GM21447 (cell line): ENCODE data around the gene MCC.
"Not testable (repeated sequence)": the region's sequence is repeated elsewhere in the genome, so short reads cannot be mapped to it uniquely, and the experiment has no call there.

Experiments used
- ATAC-seq: cut with Tn5 transposase; IDR thresholded peaks from one replicate; pipeline ENCODE4 v1.9.1; 2021; ENCODE audit not compliant: unreplicated experiment

Gene MCC

DNA sequence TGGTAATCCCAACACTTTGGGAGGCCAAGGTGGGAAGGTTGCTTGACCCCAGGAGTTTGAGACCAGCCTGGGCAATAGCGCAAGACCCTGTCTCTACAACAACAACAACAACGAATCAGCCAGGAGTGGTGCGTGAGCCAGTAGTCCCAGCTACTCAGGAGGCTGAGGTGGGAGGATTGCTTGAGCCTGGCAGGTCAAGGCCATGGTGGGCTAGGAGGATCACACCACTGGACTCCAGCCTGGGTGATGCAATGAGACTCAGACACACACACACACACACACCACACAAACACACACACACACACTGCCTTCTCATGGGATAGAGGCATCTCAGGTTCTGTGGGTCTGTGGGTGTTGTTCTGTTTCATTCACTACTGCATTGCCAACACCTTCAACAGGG is 396.6 kb downstream of the MCC start:
- ATAC-seq, result no peak

DNA sequence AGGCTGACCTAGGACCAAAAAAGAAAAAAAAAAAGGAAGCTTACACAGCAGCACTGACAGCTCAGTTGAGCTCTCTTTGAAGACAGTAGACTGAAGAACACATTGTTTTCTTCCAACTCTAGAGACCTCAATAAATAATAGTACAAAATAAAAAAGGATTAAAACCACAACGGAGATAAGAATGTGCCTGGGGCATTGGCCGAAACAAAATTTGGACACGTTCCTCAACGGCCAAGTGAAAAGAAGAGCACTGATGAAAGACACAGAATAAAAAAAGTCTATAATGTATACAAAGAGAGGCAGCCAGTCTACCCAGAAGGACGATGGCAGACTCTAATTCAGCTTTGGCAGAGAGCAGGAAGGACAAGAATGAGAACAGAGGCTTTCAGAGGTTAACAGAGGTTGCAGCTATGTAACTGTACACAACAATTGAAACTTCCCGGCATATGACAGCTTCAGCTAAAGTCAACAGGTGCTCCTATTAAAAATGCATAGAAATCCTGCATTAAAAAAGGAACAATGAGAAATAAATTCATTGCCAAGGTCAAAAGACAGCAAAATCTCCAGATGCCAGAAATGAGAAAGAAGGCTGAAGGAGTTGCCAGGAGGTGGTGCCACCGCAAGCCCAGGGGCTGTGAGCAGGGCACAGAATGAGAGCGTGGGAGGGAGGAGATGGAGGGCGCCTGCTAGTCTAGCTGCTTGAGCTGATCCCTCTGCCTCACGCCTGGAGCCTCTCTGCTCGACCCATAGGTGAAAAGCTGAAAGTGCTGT is 397.7 kb downstream of the MCC start:
- ATAC-seq, result no peak

DNA sequence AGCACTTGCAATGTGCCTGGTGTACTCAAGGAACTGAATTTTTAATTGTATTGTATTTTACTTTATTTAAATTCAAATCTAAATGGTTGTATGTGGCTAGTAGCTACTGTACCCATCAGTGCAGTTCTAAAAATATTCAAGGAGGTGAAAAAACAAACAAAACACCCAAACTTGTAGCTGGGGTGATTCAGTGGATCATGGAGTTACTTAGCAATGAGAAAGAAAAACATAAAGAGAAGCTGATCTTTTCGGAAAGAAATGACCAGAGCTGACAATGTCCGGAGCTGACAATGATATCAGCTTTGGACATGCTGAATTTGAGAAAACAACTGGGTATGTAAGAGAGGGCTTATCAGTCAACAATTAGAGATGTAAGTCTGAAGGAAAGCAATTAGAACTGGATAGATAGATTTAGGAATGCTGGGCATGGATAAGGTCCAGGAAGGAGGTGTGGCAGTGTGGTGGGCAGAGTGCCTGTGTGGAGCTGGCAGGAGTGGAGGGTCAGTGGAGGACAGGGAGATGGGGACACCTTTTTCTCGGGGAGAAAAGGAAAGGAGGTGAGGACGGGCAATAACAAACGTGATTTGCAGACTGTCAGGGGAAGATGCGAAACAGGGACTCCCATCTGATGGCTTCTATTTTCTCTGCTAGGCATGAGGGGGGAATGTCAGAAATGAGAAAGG is 398.5 kb downstream of the MCC start:
- no peak for ATAC-seq

DNA sequence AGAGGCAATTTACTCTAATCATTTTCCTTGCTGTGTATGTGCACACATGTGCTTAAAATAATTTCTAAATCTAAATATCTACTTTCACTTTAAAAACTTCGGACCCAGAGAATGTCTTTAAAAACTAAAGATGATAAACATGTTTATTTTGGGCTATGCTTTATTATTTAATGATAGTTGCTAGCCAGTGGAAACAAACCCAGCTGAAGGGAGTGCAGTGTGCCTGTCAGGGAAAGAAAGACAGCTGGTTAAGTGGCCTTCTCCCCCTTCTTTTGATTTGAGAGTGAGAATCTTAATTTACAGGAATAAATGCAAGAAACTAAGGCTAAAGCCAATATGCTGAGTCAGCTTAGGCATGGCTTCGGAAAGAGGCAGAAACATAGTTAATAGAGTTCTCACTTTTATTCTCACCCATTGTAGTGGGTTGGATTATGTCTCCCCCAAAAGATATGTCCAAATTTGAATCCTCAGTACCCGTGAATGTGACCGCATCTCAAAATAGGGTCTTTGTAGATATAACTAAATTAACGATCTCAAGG is 400.2 kb downstream of the MCC start:
- no peak for ATAC-seq

DNA sequence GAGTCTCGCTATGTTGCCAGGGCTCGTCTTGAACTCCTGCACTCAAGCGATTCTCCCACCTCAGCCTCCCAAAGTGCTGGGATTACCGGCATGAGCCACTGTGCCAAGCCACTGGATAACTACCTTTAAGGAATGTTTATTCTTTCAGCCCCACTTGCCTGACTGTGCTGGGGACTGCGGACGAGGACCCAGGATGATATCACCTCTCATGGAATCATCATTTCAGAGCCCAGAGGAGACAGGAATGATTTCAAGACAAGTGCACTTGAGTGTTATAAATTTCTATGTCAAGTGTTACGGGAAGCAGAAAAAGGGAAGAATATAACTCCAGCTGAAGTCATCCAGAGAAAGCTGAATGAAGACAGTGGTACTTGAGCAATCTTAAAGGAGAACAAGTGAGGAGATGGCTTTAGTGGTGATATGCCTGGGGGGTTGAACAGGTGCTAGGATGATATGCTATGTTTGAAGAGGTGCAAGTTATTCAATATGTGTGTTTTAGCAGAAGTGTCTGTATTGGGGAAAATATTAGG is 402.3 kb downstream of the MCC start:
- ATAC-seq, result no peak

DNA sequence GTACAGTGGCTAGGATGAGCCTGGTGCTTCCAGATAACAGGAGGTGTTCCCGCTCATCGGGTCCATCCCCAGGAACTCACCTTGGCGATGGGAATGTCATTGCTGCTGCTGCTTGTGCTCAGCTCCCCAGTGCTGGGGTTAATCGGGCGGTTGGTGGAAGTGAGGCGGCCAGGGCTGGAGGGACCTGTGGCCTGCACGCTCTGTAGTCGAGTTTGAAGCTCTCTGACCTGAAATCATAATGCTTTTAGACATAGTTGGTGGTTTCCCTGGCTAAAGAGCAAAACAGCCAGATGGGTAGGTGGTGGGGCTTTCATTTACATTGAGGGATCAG is 403.2 kb downstream of the MCC start:
- no peak for ATAC-seq

DNA sequence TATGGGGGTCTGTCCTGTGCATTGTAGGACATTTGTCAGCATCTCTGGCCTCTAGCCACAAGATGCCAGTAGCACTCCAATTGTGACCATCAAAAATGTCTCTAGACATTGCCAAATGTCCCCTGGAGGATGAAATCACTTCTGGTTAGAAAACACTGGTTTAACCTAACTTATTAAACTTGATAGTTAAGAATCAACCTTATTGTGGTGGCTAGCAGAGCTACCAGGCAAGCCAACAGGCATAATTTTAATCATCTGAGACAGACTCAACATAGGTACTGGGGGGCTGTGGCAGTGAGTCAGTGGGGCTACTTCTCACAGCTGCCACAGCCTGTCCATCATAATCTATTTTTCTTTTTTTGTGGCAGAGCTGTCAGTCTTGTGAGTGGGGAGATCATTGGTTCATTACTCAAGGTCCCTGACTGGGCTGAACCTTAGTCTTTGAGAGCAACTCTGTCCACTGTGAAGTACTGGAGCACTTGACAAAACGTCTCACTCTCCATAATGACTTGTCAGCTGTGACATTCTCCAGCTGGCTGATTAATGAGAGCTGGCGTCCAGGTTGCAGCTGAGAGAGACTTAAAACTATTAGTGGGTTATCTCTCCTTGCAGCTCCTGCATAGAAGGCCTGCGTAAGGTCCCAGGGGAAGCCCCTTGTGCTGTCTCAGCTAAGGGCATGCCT is 403.7 kb downstream of the MCC start:
- ATAC-seq, result no peak

DNA sequence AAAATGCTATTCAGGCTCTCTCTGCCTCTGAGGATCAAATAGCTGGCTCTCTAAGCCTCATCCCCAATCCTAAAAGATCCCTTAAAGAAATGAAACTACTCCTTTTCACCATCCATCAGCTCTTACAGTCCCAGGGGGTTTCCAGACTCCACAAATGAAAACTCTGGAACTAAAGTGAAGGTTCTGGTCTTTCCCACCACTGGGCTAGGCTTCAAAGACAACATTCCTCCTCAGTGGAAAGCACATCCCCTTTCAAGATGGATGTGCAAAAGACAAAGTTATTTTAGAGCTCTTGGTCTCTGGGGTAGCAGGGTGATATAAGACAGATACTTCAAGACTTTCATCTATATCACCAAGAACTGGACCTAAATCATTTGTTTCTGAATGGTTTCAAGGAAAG is 404.8 kb downstream of the MCC start:
- no peak for ATAC-seq

DNA sequence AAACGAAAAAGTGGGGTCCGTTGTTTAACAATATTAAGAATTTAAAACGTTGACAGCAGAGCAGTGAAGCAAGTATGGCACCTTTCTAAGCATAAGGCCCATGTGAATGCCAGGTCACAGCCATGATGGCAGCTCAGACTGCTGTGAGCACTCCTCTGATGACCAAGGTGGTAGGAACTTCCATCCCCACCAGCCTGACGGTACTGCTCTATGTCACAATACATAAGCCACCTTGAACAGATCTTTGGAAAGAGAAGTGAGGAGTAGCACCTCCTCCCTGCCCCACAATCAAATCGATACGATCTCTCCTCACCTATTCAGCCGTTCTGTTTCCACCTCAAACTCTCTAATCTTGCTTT is 405.7 kb downstream of the MCC start:
- no peak for ATAC-seq

DNA sequence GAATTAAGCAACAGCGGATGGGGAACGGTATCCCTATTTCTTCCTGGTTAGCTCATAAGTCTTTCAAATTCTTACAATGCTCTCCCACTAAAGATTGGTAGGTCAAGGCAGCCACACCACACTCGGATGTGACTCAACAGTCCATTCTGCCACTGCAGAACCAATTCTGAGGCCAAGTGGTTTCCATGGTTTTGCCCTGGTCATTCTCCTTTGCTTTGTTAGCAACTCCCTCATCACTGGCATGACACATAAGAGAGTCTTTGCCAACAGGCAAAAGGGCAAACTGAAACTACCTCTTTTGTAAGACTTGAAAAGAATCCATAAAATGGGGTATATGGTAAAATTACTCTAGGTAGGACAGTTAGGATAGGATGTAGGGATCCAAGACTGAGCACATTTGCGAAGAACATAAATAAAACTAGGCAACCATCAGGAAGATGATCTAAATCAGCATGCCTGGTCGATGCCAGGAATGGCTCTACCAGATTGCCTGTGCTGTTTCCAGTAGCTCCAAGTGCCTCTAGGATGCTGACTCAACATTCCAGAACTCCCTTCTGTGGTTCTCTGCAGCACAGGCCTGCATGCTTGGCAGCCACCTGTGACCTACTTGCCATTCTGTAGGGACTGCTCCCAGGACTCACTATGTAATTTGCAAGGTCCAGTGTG is 406.2 kb downstream of the MCC start:
- no peak for ATAC-seq

DNA sequence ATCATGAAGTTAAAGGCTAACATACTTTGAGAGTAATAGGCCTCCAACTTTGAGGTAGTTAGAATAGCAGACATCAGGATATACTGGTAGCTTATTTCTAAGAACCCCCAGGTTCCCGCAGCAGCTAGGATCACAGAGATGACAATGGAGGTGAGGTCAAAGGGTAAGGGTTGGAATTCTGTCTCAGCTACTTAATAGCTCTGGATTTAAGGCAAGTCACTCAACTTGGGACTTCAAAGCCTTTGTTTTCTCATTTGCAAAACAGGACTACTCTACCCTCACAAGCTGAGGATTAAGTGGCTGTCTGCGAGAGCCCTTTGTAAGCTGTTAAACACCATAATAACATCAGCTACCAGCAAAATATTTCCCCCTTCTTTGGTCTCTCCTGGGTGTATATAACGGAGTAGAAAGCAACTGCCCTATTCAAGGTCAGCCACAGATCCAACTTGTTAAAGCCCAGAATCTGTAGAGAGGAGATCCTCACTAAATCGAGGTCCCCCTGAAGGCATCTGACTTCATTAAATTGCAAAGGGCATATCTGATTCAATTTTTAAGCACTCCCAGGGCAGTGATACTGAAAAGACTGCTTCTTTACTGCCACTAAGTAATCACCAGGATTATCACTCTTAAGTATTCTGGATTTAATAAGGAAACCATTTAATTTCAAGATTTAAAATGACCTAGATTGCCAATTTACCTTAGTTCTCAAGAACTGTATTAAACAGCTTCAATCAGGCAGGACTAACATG is 407.0 kb downstream of the MCC start:
- no peak for ATAC-seq

DNA sequence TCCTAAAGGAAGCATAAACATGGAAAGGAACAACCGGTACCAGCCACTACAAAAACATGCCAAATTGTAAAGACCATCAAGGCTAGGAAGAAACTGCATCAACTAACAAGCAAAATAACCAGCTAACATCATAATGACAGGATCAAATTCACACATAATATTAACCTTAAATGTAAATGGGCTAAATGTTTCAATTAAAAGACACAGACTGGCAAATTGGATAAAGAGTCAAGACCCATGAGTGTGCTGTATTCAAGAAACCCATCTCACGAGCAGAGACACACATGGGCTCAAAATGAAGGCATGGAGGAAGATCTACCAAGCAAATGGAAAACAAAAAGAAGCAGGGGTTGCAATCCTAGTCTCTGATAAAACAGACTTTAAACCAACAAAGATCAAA is 411.6 kb downstream of the MCC start:
- ATAC-seq, result not testable (repeated sequence)

DNA sequence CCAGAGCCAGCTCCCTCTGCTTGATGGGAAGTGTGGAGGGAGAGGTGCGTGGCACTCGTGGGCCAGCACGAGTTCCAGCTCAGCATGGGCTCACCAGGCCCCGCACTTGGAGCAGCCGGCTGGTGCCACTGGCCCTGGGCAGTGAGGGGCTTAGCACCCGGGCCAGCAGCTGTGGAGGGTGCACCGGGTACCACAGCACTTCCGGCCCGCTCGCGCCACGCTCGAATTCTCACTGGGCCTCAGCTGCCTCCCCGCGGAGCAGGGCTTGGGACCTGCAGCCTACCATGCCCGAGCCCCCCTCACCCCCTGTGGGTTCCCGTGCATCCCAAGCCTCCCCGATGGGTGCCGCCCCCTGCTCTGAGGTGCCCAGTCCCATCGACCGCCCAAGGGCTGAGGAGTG is 413.2 kb downstream of the MCC start:
- no peak for ATAC-seq

DNA sequence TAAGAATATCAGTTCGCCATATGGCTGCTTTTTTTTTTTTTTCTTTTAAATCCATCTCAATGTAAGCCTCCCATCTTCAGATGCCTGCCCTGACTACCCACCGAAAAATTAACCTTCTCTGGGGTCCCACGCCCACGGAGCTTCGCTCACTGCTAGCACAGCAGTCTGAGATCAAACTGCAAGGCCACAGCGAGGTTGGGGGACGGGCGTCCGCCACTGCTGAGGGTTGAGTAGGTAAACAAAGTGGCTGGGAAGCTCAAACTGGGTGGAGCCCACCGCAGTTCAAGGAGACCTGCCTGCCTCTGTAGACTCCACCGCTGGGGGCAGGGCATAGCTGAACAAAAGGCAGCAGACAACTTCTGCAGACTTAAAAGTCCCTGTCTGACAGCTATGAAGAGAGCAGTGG is 414.6 kb downstream of the MCC start:
- not testable (repeated sequence) for ATAC-seq

DNA sequence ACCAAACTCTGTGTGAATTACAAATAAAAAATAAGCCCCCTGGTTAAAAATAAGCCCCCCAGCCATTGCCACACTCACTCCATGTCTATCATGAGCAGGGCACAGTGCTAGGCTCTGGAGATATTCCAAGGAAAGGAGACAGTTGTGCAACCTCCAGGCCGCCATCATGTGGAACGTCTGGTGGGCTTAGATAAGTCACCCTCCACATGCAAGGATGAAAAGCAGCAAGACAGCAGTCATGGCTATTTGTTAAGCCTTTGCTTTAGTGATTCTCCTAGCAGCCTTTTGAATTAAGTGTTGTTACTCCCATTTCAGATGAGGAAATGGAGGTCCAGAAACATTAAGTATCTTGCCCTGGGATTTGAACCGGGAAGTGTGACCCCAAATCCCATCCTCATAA is 416.9 kb downstream of the MCC start:
- ATAC-seq, result no peak

DNA sequence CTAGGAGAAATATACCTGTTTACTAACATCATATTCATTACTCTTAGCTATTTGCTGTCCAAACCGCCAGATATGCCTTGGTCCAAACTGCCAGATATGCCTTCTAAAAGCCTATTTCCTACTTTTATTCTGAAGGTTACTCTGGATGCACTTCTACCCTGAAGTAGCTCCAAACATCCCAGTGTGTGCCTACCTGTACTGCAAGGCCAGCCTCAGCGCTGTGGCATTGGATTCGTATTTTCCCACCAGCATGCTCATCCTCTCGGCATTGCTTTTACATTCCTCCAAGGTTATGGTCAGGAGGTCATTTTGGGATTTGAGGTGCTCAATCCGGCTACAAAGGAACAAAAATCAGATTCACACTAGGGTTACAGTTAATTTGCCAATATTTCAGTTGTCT is 417.4 kb downstream of the MCC start:
- ATAC-seq, result no peak

DNA sequence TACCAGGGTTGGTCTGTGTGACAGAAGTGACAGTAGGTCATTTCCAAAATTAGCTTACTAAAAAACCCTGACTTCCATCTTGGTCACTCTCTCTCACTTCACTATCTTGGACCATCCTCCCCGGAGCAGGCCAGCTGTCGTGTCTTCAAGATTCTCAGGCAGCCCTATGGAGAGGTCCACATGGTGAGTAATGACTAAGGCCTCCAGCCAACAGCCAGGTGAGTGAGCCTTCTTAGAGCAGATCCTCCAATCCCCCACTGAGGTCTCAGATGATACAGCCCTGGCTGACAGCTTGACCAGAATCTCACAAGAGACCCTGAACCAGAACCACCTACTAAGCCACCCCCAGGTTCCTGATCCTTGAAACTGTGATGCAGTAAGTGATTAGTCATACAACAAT is 419.7 kb downstream of the MCC start:
- no peak for ATAC-seq

DNA sequence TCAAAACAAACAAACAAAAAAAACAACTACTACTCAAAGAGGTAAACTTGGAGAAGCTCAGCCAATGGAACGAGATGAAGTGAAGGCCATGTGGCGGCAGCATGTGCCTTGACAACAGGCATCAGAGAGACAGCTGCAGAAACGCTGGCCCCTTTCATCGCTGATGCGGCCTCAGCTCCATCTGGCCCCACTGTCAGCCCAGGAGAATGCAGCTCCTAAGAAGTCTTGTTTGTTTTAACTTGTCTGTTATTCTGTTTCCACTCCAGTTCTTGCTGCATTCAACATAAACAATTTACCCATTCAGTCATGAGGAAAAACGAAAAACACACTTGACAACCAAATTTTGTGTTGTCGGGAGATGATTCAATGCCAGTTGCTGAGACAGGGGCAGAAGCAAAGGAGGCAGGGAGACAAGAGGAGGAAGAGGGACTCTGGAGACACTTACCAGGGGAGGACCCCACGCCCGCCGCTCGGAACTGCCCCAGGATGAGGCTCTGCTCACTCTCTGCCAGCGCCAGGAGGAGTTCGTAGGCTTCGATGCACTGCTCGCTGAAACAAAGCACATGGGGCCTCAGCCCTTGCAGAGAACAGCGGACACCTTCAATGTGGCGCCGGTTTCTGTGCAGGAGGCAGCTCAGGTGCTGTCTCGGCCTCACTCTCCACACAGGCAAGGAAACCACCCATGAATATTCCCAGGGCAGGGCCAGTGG is 420.5 kb downstream of the MCC start:
- no peak for ATAC-seq

DNA sequence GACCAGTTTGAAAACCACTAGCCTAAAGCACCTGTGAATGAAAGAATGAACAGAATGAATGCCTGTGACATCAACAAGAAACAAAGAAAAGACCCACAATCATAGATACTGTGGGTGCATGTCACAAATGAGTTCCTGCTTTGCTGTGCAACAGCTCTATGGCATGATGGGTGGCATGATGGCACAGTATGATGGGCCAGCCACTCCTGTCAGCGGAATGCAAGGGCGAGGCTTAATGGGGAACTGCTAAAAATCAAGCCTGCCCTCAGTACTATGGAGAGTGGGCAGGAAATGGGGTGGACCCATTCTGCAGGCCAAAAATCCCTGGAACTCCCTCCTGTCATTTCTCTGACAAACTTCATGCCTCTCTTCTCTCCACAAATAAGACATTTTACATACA is 422.6 kb downstream of the MCC start:
- ATAC-seq, result no peak

DNA sequence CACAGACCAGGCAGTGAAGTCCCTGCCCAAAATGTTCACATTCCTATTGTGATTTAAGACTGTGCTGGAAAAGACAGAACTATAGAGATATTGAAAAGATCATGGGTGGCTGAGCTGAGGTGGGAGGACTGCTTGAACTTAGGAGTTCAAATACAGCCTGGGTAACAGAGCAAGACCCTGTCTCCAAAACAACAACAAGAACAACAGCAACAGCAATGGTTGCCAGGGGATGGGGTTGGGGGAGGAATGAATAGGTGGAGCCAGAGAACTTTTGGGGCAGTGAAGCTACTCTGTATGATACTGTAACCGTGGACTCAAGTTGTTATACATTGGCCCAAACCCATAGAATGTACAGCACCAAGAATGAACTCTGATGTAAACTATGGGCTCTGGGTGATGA is 423.4 kb downstream of the MCC start:
- no peak for ATAC-seq
